Measurements from ENCODE around the gene FTH1. TPM values are rescaled to one million over a fixed set of nuclear protein-coding genes. Genes with fewer than 3 reads are reported as not detected.
"Not testable (repeated sequence)": the region's sequence is repeated elsewhere in the genome, so short reads cannot be mapped to it uniquely, and the experiment has no call there.

Gene FTH1
- total RNA-seq, 1 donor from 2014 or later, result 2,346 TPM

GRCh38 chr11:61967924-61968757 lies 707 bp upstream of the FTH1 start:
- peaks cover 38% of the 10 kb centered on the region for H3K36me3 ChIP-seq
- peaks cover 95% of the 10 kb centered on the region for H3K4me1 ChIP-seq
- H3K9me3 ChIP-seq (replicated peaks), result no peaks in the 10 kb centered on the region
- no peaks in the 10 kb centered on the region for H3K27me3 ChIP-seq (ENCODE audit: low read depth)
- H3K4me3 ChIP-seq, result peak overlapping the region; percentile 97
- intact Hi-C loops (cut with micrococcal nuclease), result no loop called here
- DNase-seq, result peak; percentile 51
- peak overlapping the region; percentile 100 for H3K27ac ChIP-seq (replicated peaks)
- TF ChIP-seq CTCF (IDR thresholded peaks at IDR 0.05; ENCODE audit: borderline replicate concordance), result no peak

GRCh38 chr11:61966734-61967115 lies 709 bp downstream of the FTH1 start:
- TF ChIP-seq CTCF (IDR thresholded peaks at IDR 0.05; ENCODE audit: borderline replicate concordance), result no peak
- peaks cover 41% of the 10 kb centered on the region for H3K36me3 ChIP-seq
- H3K4me3 ChIP-seq, result peak overlapping the region; percentile 97
- no peaks in the 10 kb centered on the region for H3K27me3 ChIP-seq (ENCODE audit: low read depth)
- H3K27ac ChIP-seq (replicated peaks), result peak overlapping the region; percentile 100
- intact Hi-C loops (cut with micrococcal nuclease), result no loop called here
- H3K4me1 ChIP-seq, result peaks cover 97% of the 10 kb centered on the region
- no peak for DNase-seq
- H3K9me3 ChIP-seq (replicated peaks), result no peaks in the 10 kb centered on the region

- Histone ChIP-seq H3K36me3 (peaks cover 41% of the 10 kb centered on the region), H3K4me1 (peaks cover 93% of the 10 kb centered on the region), H3K27ac (replicated peaks) (peak overlapping the region; percentile 100), H3K4me3 (peak overlapping the region; percentile 97)
- H3K9me3 ChIP-seq (replicated peaks); H3K27me3 ChIP-seq (ENCODE audit: low read depth); DNase-seq: not testable (repeated sequence)
- intact Hi-C loops (cut with micrococcal nuclease), result loop anchor here (5.0 kb wide), 1 partner anchor 118 kb away; no protein-coding TSS in a partner anchor
These were observed 2.7 kb downstream of the FTH1 start for GRCh38 chr11:61964666-61965271.

DNA sequence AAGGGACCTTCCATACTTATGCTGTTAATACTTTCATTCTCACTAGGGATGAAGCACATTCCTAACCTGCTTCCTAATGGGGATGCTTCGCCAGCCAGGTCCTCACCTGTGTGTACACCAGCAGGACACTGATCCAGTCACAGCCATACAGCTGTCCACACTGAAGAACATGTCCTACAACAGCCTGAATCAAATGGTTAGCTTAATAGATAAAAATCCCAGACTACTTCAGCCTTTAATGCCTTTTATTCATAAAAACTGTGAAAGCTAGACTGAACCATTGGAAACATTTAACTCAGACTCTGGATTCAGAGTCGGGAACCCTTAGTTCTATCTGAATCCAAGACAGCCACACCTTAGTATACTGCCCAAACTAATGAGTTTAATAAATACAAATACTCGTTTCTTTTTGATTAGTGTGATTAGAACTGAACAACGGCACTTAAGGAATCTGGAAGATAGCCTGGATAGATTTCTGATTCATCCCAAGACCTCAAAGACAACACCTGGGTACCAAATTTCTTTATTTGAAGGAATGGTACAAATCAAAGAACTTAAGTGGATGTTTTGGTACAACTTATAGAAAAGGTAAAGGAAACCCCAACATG lies 3.3 kb downstream of the FTH1 start:
- Histone ChIP-seq H3K27ac (replicated peaks) (peak overlapping the region; percentile 100), H3K27me3 (ENCODE audit: low read depth) (no peaks in the 10 kb centered on the region), H3K4me3 (peak overlapping the region; percentile 97), H3K36me3 (peaks cover 41% of the 10 kb centered on the region), H3K9me3 (replicated peaks) (no peaks in the 10 kb centered on the region), H3K4me1 (peaks cover 87% of the 10 kb centered on the region)
- intact Hi-C loops (cut with micrococcal nuclease), result loop anchor here (5.0 kb wide), 1 partner anchor 118 kb away; no protein-coding TSS in a partner anchor
- TF ChIP-seq CTCF (IDR thresholded peaks at IDR 0.05; ENCODE audit: borderline replicate concordance), result no peak
- no peak for DNase-seq

- H3K27me3 ChIP-seq (ENCODE audit: low read depth), result no peaks in the 10 kb centered on the region
- H3K36me3 ChIP-seq, result peaks cover 41% of the 10 kb centered on the region
- no peak for DNase-seq
- intact Hi-C loops (cut with micrococcal nuclease), result loop anchor here (5.0 kb wide), 1 partner anchor 119 kb away; no protein-coding TSS in a partner anchor
- peak overlapping the region; percentile 100 for H3K27ac ChIP-seq (replicated peaks)
- H3K9me3 ChIP-seq (replicated peaks), result no peaks in the 10 kb centered on the region
- peak overlapping the region; percentile 97 for H3K4me3 ChIP-seq
- no peak for TF ChIP-seq CTCF (IDR thresholded peaks at IDR 0.05; ENCODE audit: borderline replicate concordance)
- H3K4me1 ChIP-seq, result peaks cover 80% of the 10 kb centered on the region
These were observed 4.0 kb downstream of the FTH1 start for GRCh38 chr11:61963282-61964057.

All from left ventricle myocardium inferior (tissue), 1 donor.